Skeletal muscle satellite cell (primary cell): Measurements from ENCODE around the gene A2M.

Experiments used
- H3K27me3 ChIP-seq: 2 replicates; pipeline ENCODE4 v1.7.0; 2013; ENCODE audit warnings: low read length; ENCODE audit not compliant: control insufficient read depth, insufficient read depth
- H3K36me3 ChIP-seq: 2 replicates; pipeline ENCODE4 v1.7.0; 2013; ENCODE audit warnings: mild to moderate bottlenecking, control low read depth, low read length; ENCODE audit not compliant: insufficient read depth
- H3K4me1 ChIP-seq: 2 replicates; pipeline ENCODE4 v1.7.0; 2013; ENCODE audit warnings: low read length; ENCODE audit not compliant: control insufficient read depth, insufficient read depth
- H3K4me2 ChIP-seq: 2 replicates; pipeline ENCODE4 v1.7.0; 2013; ENCODE audit warnings: mild to moderate bottlenecking, low read length
- H3K4me3 ChIP-seq: 2 replicates; pipeline ENCODE4 v1.7.0; 2013; ENCODE audit warnings: low read length
- H3K9ac ChIP-seq: 2 replicates; pipeline ENCODE4 v1.7.0; 2013; ENCODE audit warnings: mild to moderate bottlenecking, low read depth, low read length, moderate library complexity
- H3K9me3 ChIP-seq: replicated peaks from 2 replicates; pipeline ENCODE4 v1.7.0; 2013; ENCODE audit warnings: mild to moderate bottlenecking, control low read depth, low read length

Gene A2M

DNA sequence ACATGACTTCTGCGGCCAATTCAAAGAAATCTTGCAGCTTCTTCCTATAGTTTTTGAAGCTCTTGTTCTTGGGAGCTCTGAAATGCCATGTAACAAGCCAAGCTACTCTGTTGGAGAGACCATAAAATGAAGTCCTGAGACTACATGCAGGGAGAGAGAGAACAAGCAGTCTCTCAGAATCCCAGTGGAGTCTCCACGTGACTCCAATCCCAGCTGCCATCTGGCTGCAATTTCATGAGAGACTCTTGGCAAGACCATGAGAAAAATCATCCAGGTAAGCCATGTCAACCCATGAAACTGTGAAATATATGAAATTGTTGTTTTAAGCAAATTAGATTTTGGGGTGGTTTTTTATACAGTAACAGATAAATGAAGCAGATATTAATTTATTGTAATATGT, 72.0 kb downstream of the A2M start:
- H3K4me3 ChIP-seq: no peak overlapping the region
- no peaks in the 10 kb centered on the region for H3K36me3 ChIP-seq
- H3K9me3 ChIP-seq: no peaks in the 10 kb centered on the region
- H3K4me2 ChIP-seq: no peak overlapping the region
- H3K4me1 ChIP-seq: no peaks in the 10 kb centered on the region
- no peaks in the 10 kb centered on the region for H3K27me3 ChIP-seq
- no peak overlapping the region for H3K9ac ChIP-seq

DNA sequence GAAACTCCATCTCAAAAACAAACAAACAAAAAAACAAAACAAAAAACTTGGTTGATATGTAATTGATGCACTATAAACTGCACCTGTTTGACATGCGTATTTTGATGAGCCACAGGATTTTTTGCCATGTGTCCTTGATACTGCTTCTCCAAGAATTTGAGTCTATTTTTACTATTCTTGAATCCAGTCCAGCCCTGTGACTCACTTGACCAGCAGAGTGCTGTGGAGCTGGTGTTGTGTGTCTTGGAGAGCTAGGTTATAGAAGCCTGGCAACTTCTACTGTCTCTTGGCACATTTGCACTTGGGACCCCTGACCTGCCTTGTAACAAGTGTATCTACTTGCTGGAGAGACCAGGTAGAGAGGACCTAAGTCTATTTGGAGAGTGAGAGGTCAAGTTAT, 74.4 kb downstream of the A2M start:
- Histone ChIP-seq H3K9me3 (no peaks in the 10 kb centered on the region), H3K27me3 (no peaks in the 10 kb centered on the region), H3K4me2 (no peak overlapping the region), H3K4me3 (no peak overlapping the region), H3K4me1 (no peaks in the 10 kb centered on the region), H3K9ac (no peak overlapping the region), H3K36me3 (no peaks in the 10 kb centered on the region)

DNA sequence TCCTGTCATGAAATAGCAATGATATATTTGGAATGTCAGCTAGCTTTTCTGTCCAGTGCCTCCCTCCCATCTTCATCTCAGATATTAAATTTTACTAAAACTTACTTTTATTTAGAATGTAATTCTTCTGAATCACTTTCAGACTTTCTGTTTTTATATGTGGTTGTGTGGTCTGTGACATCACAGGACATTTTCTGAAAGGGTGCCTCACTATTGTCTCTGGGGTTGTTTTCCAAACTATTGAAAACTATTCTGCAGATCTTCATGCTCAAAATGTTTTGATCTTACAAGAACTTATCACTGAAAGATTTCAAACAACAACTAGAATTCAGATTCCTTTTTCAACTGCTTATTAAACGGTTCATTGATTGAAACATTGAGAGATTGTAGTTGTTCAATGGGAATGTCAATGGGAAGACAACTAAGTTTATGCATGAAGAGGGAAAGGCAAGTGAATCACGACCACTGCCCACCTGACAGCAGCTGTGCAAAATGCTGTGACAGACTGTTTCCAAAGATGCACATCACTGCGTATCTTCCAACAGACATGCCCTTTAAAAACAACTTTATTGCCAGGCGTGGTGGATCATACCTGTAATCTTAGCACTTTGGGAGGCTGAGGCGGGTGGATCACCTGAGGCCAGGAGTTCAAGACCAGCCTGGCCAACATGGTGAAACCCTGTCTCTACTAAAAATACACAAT, 75.1 kb downstream of the A2M start:
- Histone ChIP-seq H3K27me3 (no peaks in the 10 kb centered on the region), H3K9me3 (no peaks in the 10 kb centered on the region), H3K4me3 (no peak overlapping the region), H3K9ac (no peak overlapping the region), H3K4me2 (no peak overlapping the region), H3K36me3 (no peaks in the 10 kb centered on the region), H3K4me1 (no peaks in the 10 kb centered on the region)

DNA sequence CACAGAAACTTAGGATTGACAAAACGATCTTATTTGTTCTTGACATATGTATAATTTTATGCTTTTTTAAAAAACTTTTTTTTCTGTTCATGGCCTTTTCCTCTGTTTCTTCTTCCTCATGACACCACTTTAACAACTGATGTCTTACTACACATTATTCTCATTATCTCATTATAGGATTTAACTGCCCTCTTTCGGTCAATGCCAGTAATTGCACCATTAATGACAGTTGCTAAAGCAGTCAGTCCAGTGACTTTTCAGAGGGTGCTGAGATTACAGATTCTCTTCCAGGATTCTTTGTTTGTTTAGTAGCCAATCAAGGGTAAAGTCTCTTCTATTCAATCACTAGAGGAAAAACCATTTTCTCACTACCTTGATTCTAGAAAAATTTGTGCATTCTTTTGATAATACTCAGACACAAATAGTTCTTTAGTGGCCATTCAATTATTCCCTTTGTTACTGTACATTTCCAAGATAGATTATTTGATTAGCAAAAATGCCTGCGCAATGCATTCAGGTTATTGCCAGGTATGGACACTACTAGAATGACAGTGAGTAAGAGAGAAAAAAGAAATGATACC, 76.2 kb downstream of the A2M start:
- no peak overlapping the region for H3K9ac ChIP-seq
- no peak overlapping the region for H3K4me3 ChIP-seq
- H3K4me1 ChIP-seq: no peaks in the 10 kb centered on the region
- no peak overlapping the region for H3K4me2 ChIP-seq
- H3K27me3 ChIP-seq: no peaks in the 10 kb centered on the region
- no peaks in the 10 kb centered on the region for H3K9me3 ChIP-seq
- H3K36me3 ChIP-seq: no peaks in the 10 kb centered on the region

DNA sequence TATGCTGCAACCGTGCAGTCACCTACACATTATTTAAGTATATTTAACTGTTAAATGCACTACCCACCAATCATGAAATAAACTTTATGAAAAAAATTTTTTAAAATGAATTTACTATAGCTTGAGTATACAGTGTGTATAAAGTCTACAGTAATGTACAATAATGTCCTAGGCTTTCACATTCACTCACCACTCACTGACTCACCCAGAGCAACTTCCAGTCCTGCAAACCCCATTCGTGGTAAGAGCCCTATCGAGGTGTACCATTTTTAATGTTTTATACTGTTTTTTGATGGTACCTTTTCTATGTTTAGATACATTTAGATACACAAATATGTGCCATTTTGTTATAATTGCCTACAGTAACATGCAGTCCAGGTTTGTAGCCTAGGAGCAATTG, 78.3 kb downstream of the A2M start:
- no peaks in the 10 kb centered on the region for H3K27me3 ChIP-seq
- H3K36me3 ChIP-seq: no peaks in the 10 kb centered on the region
- no peaks in the 10 kb centered on the region for H3K4me1 ChIP-seq
- no peak overlapping the region for H3K9ac ChIP-seq
- H3K9me3 ChIP-seq: no peaks in the 10 kb centered on the region
- no peak overlapping the region for H3K4me2 ChIP-seq
- no peak overlapping the region for H3K4me3 ChIP-seq

DNA sequence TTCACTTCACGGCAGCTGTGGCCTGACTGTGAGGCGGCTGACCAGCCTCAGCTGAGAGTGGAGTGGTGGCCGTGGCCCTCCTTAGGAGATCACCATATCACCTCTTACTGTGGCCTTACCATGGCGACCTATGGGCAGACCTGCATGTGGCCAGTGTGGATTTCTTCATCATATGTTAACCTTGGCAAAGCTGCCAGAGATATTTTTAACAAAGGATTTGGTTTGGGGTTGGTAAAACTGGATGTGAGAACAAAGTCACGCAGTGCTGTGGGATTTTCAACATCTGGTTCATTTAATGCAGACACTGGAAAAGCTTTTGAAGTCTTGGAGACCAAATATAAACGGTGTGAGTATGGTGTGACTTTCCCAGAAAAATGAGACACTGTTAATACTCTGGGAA, 79.5 kb downstream of the A2M start:
- no peaks in the 10 kb centered on the region for H3K9me3 ChIP-seq
- H3K27me3 ChIP-seq: no peaks in the 10 kb centered on the region
- no peak overlapping the region for H3K9ac ChIP-seq
- no peaks in the 10 kb centered on the region for H3K36me3 ChIP-seq
- no peak overlapping the region for H3K4me2 ChIP-seq
- H3K4me3 ChIP-seq: no peak overlapping the region
- no peaks in the 10 kb centered on the region for H3K4me1 ChIP-seq

DNA sequence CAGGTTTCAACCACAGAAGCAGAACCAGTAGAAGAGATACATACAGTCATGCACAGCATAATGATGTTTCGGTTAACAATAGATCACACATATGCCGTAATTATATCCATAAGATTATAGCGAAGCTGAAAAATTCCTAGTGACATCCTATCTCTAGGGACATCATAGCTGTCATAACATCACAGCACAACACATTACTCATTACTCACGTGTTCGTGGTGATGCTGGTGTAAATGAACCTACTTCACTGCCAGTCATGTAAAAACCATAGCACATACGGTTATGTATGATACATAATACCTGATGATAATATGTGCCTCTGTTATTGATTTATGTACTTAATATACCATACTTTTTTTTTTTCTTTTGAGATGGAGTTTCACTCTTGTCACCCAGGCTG, 81.6 kb downstream of the A2M start:
- no peaks in the 10 kb centered on the region for H3K9me3 ChIP-seq
- H3K27me3 ChIP-seq: no peaks in the 10 kb centered on the region
- H3K4me2 ChIP-seq: no peak overlapping the region
- H3K36me3 ChIP-seq: no peaks in the 10 kb centered on the region
- H3K4me3 ChIP-seq: no peak overlapping the region
- H3K9ac ChIP-seq: no peak overlapping the region
- H3K4me1 ChIP-seq: no peaks in the 10 kb centered on the region

DNA sequence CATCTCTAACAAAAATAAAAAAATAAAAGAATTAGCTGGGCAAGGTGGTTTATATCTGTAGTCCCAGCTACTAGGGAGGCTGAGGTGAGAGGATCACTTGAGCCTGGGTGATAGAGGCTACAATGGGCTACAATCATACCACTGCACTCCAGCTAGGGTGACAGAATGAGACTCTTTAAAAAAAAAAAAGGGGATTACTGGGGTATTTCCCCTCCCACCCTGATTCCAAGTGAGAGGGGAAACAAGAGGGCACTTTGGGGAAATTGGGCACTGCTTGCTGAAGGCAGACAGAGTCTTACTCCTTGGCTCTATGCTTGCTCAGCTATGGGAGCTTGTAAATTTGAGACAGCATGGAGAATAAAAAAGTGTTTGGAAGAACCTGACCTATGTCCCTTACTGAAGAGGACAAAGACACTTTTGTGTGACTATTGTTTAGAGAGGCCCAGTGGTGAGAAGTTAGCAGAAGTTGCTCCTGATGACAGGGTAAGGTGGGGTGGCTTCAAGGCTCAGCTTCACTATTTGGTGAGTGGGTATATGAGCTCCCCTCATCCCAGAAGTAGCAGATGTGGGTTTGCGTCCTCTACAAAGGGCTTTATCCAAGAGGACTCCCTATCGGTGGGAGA, 82.3 kb downstream of the A2M start:
- H3K4me2 ChIP-seq: no peak overlapping the region

DNA sequence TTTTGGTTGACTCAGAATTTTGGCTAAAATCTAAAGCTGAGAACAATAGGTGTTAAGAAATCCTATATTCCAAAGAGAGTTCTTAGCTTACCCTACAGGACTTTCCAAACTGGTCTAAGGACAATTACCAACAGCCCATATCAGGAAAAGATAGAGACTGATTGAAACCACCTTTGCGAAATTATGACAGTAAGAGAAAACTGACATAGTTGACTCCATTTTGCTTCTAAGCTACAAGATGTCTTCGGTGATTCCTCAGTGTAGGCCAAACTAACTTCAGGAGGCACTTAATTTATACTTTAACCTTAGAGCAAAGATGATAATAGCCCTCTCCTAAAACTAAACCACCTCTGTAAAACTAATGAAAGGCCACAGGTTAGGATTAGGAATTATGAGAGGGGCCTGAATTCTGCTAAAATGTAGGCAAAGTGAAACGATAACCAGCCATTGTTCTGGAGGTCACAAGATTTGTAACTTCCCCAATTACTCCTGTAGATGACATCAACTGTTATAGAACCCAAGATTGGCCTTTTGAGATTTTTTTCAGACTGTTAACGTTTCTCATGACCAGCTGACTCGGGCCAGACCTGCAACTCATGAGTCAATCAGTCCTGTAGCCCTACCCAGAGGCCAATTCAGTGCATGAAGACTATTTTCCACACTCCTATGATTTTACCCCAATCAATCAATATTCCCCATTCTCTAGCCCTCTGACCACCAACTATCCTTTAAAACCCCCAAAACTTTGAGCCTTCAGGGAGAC, 83.3 kb downstream of the A2M start:
- Histone ChIP-seq H3K9ac (no peak overlapping the region), H3K4me1 (no peaks in the 10 kb centered on the region), H3K4me3 (no peak overlapping the region), H3K27me3 (no peaks in the 10 kb centered on the region), H3K9me3 (no peaks in the 10 kb centered on the region), H3K4me2 (no peak overlapping the region), H3K36me3 (no peaks in the 10 kb centered on the region)

More for the DNA sequence above, 82.3 kb downstream of the A2M start:
- Histone ChIP-seq H3K9ac (no peak overlapping the region), H3K36me3 (no peaks in the 10 kb centered on the region), H3K27me3 (no peaks in the 10 kb centered on the region), H3K9me3 (no peaks in the 10 kb centered on the region), H3K4me3 (no peak overlapping the region), H3K4me1 (no peaks in the 10 kb centered on the region)

DNA sequence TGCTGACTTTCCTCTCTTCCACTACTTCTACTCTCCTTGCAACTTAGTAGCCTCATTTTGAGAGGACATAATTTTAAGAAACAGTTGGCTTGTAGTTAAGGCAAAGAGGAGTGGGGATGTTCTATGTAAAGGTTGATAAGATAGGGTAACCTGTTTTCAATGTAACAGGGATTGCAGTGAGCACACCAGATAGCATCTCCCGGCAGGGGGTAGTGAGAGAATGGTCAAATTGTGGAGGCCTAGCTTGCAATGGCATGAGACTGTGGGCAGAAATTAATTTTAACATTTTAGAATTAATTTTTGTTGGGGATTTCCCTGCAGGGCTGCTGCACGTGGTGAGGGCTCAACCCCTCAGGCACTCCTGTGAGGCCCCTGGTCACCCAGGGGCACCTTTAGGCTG, 84.9 kb downstream of the A2M start:
- H3K27me3 ChIP-seq: no peaks in the 10 kb centered on the region
- no peak overlapping the region for H3K4me3 ChIP-seq
- no peak overlapping the region for H3K9ac ChIP-seq
- no peaks in the 10 kb centered on the region for H3K9me3 ChIP-seq
- H3K4me2 ChIP-seq: no peak overlapping the region
- H3K36me3 ChIP-seq: no peaks in the 10 kb centered on the region
- H3K4me1 ChIP-seq: no peaks in the 10 kb centered on the region

DNA sequence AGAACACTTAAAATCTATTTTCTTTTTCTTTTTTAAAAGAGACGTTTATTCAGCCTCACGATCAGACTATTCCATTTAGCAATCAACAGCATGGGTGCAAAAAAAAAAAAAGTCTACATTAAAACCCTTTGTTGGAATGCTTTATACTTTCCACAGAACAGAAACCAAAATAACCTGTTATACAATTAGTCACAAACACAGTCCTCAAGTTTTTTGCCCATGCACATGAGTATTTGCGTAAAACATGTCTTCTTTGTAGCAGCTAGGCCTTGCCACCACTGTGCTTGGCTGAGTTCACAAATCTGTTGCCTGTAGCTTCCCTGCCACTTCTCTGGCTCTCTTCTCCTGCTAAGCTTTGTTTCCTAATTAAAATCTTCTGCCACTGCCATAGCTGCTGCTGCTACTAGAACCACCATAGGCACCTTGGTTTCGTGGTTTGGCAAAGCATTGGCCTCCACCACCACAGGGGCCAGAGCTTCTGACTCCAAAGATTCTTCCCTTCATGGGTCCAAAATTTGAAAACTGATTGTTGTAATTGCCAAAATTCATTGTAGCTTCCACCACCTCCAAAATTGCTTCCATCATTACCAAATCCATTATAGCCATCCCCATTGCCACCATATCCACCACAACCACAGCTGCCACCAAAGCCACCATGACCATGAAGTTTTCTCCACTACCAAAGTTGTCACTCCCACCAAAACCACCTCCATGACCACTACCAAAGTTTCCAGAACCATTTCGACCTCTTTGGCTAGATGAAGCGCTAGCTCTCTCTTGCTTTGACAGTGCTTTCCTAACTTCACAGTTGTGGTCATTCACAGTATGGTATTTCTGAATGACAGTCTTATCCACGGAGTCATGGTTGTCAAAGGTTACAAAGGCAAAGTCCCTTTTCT, 88.3 kb downstream of the A2M start:
- H3K9me3 ChIP-seq: no peaks in the 10 kb centered on the region
- no peaks in the 10 kb centered on the region for H3K27me3 ChIP-seq
- H3K4me3 ChIP-seq: no peak overlapping the region
- no peak overlapping the region for H3K4me2 ChIP-seq
- H3K9ac ChIP-seq: no peak overlapping the region
- no peaks in the 10 kb centered on the region for H3K36me3 ChIP-seq
- H3K4me1 ChIP-seq: no peaks in the 10 kb centered on the region
